Activated B cell treated with CpG ODN at 0.5 μM for 24 hours (primary cell): ENCODE data around the gene FAM184A. TPM values are rescaled to one million over a fixed set of nuclear protein-coding genes. Genes with fewer than 3 reads are reported as not detected.

ENCODE experiments used
- ATAC-seq: fragments of 200-7000 bp; cut with Tn5 transposase; one replicate; pipeline ENCODE4 v1.10.0; 2021; ENCODE audit warnings: low read depth, mild to moderate bottlenecking, moderate library complexity
- CTCF ChIA-PET: fragments of 350-600 bp; sonication (Branson Sonifier 250); formaldehyde crosslinking; loops from one replicate; lab custom pipeline; 2021; ENCODE audit warnings: antibody characterized with exemption; lab: Charles Lee
- POLR2A ChIA-PET: fragments of 350-600 bp; sonication (Branson Sonifier 250); formaldehyde crosslinking; loops from one replicate; lab custom pipeline; 2021; ENCODE audit warnings: antibody characterized with exemption; lab: Charles Lee
- DNase-seq: peaks from one replicate; pipeline ENCODE4 v3.0.0; 2022
- H3K27ac Mint-ChIP-seq: one replicate; pipeline ENCODE4 v1.8.0; 2020; ENCODE audit warnings: mixed read lengths
- H3K27me3 Mint-ChIP-seq: one replicate; pipeline ENCODE4 v1.8.0; 2021; ENCODE audit warnings: mixed read lengths
- H3K36me3 Mint-ChIP-seq: one replicate; pipeline ENCODE4 v1.8.0; 2021; ENCODE audit warnings: low read depth, mixed read lengths
- H3K4me1 Mint-ChIP-seq: one replicate; pipeline ENCODE4 v1.8.0; 2021; ENCODE audit warnings: mixed read lengths
- H3K4me3 Mint-ChIP-seq: one replicate; pipeline ENCODE4 v1.8.0; 2020; ENCODE audit warnings: mild to moderate bottlenecking, mixed read lengths
- H3K9me3 Mint-ChIP-seq: one replicate; pipeline ENCODE4 v1.8.0; 2020; ENCODE audit warnings: mixed read lengths
- intact Hi-C: fragments of 100-400 bp; cut with micrococcal nuclease; formaldehyde crosslinking; loops from one replicate; pipeline ENCODE4 v1.15.1; 2024
- total RNA-seq: library from RNA; stranded (reverse); gene quantifications from 2 replicates; pipeline ENCODE4 v1.2.3, GENCODE V29; 2022
- TF ChIP-seq, protein P1 (sequence below): fragments of 200-600 bp; IDR thresholded peaks from one replicate; pipeline ENCODE4 v1.8.0; 2022; ENCODE audit warnings: antibody characterized with exemption, mild to moderate bottlenecking

Gene FAM184A
- total RNA-seq, 1 donor from 2014 or later, result 1.1 TPM

DNA sequence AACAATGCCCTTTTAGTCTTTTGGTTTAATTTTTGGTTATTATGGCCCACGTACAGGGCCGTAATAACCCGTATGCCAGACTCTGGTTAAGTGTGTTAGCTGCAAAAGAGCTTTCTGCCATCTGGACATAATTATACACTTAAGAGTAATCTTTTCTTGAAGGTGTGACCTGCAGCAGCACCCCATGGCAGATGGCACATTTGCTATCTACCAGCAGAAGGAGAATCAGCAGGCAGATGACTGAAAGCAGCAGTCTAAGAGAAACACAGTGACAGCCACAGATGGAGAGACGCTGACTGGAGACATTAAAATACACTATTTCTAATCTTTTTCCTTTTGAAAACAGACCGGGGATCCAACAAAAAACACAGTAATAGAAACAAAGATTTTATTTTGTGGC is 165.8 kb downstream of the FAM184A start:
- H3K4me3 Mint-ChIP-seq, result no peak overlapping the region
- CTCF ChIA-PET, result interaction anchor here (0.9 kb wide), 1 partner anchor 15 kb away, joined by 3 read pairs; no protein-coding TSS in a partner anchor

More for the DNA sequence above, 165.8 kb downstream of the FAM184A start:
- Mint-ChIP-seq H3K4me1 (no peaks in the 10 kb centered on the region), H3K36me3 (peaks cover 77% of the 10 kb centered on the region), H3K27me3 (no peaks in the 10 kb centered on the region), H3K9me3 (no peaks in the 10 kb centered on the region), H3K27ac (no peak overlapping the region)
- no peak for DNase-seq
- no peak for ATAC-seq
- POLR2A ChIA-PET, result no interaction called here
- intact Hi-C loops, result no loop called here
- TF ChIP-seq, protein P1, sequence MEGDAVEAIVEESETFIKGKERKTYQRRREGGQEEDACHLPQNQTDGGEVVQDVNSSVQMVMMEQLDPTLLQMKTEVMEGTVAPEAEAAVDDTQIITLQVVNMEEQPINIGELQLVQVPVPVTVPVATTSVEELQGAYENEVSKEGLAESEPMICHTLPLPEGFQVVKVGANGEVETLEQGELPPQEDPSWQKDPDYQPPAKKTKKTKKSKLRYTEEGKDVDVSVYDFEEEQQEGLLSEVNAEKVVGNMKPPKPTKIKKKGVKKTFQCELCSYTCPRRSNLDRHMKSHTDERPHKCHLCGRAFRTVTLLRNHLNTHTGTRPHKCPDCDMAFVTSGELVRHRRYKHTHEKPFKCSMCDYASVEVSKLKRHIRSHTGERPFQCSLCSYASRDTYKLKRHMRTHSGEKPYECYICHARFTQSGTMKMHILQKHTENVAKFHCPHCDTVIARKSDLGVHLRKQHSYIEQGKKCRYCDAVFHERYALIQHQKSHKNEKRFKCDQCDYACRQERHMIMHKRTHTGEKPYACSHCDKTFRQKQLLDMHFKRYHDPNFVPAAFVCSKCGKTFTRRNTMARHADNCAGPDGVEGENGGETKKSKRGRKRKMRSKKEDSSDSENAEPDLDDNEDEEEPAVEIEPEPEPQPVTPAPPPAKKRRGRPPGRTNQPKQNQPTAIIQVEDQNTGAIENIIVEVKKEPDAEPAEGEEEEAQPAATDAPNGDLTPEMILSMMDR, result no peak

Other genes with a start within 250 kb of the FAM184A start
- 12.1 and 13.1 TPM in 2 replicates for gene ASF1A, start 184.5 kb downstream of the FAM184A start, total RNA-seq
- 33.3 and 37.0 TPM in 2 replicates for gene MCM9, start 143.5 kb downstream of the FAM184A start, total RNA-seq